ENCODE data around the gene KIF24.
A peak's percentile ranks its signal among the peaks of the same experiment; 100 is the strongest.
"Not testable (repeated sequence)": the region's sequence is repeated elsewhere in the genome, so short reads cannot be mapped to it uniquely, and the experiment has no call there.

KIF24 gene, protein sequence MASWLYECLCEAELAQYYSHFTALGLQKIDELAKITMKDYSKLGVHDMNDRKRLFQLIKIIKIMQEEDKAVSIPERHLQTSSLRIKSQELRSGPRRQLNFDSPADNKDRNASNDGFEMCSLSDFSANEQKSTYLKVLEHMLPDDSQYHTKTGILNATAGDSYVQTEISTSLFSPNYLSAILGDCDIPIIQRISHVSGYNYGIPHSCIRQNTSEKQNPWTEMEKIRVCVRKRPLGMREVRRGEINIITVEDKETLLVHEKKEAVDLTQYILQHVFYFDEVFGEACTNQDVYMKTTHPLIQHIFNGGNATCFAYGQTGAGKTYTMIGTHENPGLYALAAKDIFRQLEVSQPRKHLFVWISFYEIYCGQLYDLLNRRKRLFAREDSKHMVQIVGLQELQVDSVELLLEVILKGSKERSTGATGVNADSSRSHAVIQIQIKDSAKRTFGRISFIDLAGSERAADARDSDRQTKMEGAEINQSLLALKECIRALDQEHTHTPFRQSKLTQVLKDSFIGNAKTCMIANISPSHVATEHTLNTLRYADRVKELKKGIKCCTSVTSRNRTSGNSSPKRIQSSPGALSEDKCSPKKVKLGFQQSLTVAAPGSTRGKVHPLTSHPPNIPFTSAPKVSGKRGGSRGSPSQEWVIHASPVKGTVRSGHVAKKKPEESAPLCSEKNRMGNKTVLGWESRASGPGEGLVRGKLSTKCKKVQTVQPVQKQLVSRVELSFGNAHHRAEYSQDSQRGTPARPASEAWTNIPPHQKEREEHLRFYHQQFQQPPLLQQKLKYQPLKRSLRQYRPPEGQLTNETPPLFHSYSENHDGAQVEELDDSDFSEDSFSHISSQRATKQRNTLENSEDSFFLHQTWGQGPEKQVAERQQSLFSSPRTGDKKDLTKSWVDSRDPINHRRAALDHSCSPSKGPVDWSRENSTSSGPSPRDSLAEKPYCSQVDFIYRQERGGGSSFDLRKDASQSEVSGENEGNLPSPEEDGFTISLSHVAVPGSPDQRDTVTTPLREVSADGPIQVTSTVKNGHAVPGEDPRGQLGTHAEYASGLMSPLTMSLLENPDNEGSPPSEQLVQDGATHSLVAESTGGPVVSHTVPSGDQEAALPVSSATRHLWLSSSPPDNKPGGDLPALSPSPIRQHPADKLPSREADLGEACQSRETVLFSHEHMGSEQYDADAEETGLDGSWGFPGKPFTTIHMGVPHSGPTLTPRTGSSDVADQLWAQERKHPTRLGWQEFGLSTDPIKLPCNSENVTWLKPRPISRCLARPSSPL (N-terminal part only)

DNA sequence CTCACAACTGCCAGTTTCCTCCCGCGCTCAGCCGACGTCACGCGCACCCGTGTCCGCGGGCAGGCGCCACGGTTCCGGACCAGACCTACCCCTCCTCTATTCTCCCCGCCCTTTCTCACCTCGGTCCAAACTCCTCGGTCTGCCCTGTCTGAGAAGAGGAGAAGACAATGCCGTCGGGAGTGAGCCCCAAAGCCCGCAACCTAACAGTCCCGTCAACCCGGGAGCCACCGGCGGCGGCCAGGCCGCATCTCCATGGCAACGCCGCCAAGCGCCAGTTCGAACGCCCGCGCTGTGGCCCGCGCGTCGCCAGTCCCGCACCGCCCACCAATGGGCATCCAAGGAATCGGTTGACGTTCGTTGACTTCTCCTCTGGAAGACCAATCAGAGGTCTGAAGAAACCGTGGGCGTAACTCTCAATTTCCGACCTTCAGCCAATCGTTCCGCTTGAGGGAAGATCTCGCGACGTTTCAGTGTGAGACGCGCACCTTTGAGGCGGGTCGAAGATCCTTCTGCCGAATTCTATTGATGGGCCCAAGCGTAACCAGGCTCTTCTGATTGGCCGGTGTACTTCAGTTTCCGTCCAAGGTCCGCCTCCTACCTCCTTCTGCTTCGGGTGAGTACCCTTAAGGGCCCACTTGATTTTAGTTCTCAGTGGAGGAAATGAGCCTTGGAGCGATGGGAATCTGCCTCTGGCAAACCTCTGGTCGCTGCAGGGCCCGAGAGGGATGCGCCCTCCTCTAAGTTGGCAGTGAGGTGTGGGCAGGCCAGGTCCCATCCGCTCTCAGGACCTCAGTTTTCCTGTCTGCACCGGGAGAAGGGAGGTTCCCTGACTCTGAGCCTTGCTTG, at the start of gene KIF24, which contains the start of gene NUDT2:
KIF24 (minus strand) TSS at position 282 of the 846 bp plus-strand sequence. CDS start 17,922 bp downstream, outside the sequence.
NUDT2 (plus strand) TSS at position 583 of the 846 bp plus-strand sequence. CDS start 9,471 bp downstream, outside the sequence.
- DNase-seq (ENCODE audit: low spot score): peak; percentile 81

DNA sequence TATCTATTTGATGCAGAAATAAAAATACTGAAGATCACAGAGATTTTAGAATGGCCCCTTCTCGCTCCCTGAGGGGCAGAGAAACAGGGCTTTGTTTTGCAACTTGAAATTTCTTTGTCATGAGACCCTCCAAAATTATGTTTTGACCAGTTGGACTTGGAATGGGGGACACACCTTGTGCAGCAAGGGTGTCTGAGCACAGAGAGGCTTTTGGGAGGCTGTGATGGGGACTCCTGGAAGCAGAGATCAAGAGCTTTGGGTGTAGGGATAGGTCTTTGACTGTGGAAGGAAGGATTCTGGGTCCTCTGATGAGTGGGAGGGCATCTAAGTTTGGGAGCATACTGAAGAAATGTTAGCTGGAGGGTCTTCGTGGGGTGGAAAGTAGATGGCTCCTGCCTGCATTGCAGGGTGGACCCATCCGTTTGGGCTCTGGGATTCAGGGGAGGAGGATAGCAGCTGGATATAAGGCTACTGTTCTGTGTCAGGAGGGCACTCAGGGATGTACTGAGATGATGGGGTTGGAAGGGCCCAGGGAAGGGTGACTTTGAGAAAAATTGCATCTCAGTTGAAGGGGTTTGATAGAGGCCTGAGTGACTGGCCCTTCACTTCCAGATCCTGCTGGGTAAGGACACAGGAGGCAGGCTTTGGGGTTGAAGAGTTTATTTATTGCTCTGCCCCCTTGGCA, 49.5 kb upstream of the KIF24 start:
- no peak for DNase-seq (ENCODE audit: low spot score)

DNA sequence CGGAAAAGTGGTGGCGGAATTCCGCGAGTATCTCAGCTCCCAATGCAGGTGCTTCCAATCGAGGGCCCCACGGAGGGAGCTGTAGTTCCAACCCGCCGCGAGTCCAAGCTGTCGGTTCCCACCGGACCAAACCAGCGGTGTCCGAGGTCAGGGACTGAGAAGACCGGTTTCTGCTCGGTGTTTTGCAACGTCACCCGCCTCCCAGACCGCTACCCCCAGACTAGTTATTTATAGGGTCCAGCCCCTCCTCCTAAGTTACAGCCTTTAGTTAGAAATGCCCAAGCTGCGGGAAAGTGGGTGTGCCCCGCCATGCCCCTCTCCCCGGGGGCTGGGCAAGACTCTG, 48.3 kb upstream of the KIF24 start:
- no peak for DNase-seq (ENCODE audit: low spot score)

GRCh38 chr9:34376596-34377403, 47.7 kb upstream of the KIF24 start, which contains the start of gene MYORG:
Gene MYORG, minus strand, starts transcription at chr9:34376898. Its CDS starts 3,955 bp downstream, at chr9:34372943.
- peak; percentile 93 for DNase-seq (ENCODE audit: low spot score)

GRCh38 chr9:34375901-34376595, 47.0 kb upstream of the KIF24 start:
- peak; percentile 48 for DNase-seq (ENCODE audit: low spot score)

GRCh38 chr9:34374905-34375552, 46.0 kb upstream of the KIF24 start:
- peak; percentile 68 for DNase-seq (ENCODE audit: low spot score)

GRCh38 chr9:34374339-34374738, 45.3 kb upstream of the KIF24 start:
- DNase-seq (ENCODE audit: low spot score): no peak

DNA sequence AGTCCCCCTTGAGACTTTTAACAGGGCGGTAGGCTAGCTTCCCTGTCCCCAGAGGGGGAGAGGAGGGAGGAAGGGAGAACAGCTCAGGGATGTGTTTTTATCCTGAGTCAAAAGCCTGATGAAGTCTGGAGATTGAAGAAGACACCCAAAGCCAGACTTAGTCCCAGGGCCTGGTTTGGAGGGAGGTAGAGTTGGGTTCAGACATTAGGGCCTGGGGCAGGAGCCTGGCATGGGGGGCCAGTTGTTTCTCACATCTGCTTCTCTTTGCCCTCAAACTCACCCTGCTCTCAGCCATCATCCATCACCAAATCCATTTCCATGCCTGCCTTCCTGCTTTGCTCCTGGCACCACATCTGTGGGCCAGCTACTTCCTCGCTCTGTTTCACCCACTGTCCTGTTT, 44.7 kb upstream of the KIF24 start:
- DNase-seq (ENCODE audit: low spot score): no peak

- DNase-seq (ENCODE audit: low spot score): no peak
These were observed 43.5 kb upstream of the KIF24 start for GRCh38 chr9:34372467-34373011.

- DNase-seq (ENCODE audit: low spot score): no peak
These were observed 42.9 kb upstream of the KIF24 start for GRCh38 chr9:34371886-34372466.

DNA sequence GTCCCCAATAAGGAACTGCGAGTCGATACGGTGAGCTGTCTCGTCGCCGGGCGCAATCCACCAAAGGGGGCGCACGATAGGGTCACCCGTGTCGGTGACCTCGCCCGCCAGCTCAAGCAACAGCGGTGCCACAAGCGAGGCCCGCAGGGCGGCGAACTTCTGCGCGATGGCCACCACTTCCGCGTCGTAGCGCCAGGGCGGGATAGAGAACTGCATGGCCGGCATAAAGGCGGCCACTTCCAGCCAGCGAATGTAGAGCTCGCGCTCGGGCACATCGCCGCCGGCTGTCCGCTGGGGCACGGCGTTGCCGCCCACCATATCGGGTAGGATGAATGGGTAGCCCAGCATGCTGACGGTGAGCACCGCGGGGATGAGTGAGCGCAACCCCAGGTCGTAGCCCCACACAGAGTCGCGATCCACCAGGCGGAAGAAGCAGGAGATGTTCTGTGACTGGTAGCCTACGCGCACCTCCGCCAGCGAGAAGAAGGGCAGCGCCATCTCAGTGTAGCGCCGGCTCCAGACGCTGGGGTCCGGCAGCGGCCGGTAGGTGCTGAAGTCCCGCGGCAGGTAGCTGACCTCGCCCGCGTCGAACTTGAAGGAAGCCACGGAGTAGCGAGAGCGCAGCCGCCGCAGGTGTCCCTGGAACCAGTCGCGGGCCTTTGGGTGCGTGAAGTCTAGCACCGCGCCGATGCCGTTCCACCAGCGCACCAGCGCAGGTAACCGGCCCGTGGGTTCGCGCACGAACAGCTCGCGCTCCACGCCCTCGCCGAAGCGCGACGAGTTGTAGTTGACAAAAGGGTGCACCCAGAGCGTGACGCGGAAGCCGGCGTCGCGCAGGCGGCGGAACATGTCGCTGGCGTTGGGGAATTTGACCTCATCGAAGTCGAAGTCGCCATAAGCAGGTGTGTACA, 42.2 kb upstream of the KIF24 start:
- DNase-seq (ENCODE audit: low spot score): no peak

DNA sequence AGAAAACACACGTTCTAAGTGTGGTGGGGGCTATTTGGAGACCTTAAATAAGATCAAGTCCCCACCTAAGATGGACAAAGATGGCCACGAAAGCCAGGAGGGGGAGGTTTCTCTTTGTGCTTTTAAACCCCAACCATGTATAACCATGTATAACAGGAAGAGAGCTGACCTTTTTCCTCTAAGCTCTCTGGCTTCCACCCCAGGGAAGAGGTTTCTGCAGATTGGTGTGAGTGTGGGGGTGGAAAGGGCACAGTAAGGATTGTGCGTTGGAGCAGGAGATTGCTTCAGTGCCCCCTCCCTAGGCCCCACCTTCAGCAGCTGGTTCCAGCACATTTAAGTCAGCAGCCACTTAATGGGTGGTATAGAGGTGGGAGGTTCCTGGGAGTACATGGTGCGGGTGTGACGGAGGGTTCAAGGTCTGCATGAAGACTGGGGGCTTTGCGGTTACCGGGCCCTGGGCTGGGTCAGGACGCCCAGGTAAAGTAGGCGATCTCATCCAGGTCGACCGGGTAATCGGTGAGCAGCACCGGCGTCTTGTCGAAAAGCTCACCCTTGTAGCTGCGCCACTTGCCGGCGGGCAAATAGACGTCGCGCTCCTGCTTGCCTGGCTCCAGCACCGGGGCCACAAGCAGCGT, 41.4 kb upstream of the KIF24 start:
- no peak for DNase-seq (ENCODE audit: low spot score)

GRCh38 chr9:34369636-34370035, 40.6 kb upstream of the KIF24 start:
- no peak for DNase-seq (ENCODE audit: low spot score)

DNA sequence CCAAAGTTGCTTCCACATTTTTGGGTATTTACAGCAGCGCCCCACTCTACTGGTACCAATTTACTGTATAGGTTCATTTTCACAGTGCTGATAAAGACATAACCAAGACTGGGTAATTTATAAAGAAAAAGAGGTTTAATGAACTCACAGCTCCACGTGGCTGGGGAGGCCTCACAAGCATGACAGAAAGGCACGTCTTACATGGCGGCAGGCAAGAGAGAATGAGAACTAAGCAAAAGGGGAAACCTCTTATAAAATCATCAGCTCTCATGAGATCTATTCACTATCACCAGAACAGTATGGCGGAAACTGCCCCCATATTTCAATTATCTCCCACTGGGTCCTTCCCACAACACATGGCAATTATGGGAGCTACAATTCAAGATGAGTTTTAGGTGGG, 39.7 kb upstream of the KIF24 start:
- not testable (repeated sequence) for DNase-seq (ENCODE audit: low spot score)

DNA sequence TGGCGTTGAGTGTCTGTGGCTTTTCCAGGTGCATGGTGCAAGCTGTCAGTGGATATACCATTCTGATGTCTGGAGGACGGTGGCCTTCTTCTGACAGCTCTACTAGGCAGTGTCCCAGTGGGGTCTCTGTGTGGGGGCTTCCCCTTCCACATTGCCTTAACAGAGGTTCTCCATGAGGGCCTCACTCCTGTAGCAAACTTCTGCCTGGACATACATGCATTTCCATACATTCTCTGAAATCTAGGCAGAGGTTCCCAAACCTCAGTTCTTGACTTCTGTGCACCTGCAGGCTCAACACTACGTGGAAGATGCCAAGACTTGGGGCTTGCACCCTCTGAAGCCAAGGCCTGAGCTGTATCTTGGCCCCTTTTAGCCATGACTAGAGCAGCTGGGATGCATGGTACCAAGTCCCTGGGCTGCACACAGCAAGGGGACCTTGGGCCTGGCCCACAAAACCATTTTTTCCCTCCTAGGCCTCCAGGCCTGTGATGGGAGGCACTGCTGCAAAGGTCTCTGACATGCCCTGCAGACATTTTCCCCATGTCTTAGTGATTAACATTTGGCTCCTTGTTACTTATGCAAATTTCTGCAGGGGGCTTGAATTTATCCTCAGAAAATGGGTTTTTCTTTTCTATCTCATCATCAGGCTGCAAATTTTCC, 38.8 kb upstream of the KIF24 start:
- DNase-seq (ENCODE audit: low spot score): not testable (repeated sequence)

DNA sequence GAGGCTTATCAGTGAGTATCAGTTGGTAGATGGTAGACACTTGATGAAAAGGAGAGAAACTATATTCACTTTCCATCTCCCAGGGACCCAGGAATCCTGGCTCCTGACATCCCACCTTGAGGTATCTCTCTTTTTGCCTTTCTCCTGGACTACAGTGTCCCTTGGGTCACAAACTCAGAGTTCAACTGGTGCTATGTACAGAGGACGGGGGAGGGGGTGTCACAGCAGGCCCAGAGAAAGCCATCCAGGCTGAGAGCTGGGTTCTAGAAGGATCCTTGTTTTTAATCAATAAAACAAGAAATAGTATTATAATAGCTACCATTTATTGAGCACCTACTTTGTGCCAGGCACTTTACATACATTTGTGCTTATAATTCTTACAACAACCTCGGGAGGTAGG, 37.3 kb upstream of the KIF24 start:
- DNase-seq (ENCODE audit: low spot score): no peak
